ENCODE data around the gene AOPEP. TPM values are rescaled to one million over a fixed set of nuclear protein-coding genes. Genes with fewer than 3 reads are reported as not detected.

The AOPEP gene
- total and polyA plus RNA-seq, 2 donors (not counting 3 experiments of a cell fraction or from before 2014, with no cell fraction given), result 20.2 to 41.6 TPM

- no peak overlapping the region for H3K27ac ChIP-seq (ENCODE audit: insufficient read depth, low read depth, low read length)
- no peak for FAIRE-seq
Measured at GRCh38 chr9:94907264-94907936, 180.9 kb downstream of the AOPEP start.

More at GRCh38 chr9:94907264-94907936, 180.9 kb downstream of the AOPEP start:
- TF ChIP-seq, protein P1, sequence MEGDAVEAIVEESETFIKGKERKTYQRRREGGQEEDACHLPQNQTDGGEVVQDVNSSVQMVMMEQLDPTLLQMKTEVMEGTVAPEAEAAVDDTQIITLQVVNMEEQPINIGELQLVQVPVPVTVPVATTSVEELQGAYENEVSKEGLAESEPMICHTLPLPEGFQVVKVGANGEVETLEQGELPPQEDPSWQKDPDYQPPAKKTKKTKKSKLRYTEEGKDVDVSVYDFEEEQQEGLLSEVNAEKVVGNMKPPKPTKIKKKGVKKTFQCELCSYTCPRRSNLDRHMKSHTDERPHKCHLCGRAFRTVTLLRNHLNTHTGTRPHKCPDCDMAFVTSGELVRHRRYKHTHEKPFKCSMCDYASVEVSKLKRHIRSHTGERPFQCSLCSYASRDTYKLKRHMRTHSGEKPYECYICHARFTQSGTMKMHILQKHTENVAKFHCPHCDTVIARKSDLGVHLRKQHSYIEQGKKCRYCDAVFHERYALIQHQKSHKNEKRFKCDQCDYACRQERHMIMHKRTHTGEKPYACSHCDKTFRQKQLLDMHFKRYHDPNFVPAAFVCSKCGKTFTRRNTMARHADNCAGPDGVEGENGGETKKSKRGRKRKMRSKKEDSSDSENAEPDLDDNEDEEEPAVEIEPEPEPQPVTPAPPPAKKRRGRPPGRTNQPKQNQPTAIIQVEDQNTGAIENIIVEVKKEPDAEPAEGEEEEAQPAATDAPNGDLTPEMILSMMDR (IDR thresholded peaks at IDR 0.05; ENCODE audit: extremely low read depth in 1 of 2, insufficient read depth in 1 of 2, low read depth in 1 of 2, low read length in 2 of 2), result no peak
- TF ChIP-seq POLR2A (IDR thresholded peaks at IDR 0.05; ENCODE audit: low read depth, low read length) (no peak), FOS (IDR thresholded peaks at IDR 0.05; ENCODE audit: borderline replicate concordance, insufficient read depth, low read length) (no peak), GATA2 (IDR thresholded peaks at IDR 0.05; ENCODE audit: insufficient read depth, insufficient read length, low read depth, low read length) (no peak), JUN (IDR thresholded peaks at IDR 0.05; ENCODE audit: borderline replicate concordance, insufficient read depth, insufficient read length, low read depth) (no peak), POLR2AphosphoS5 (IDR thresholded peaks at IDR 0.05; ENCODE audit: insufficient read depth, low read depth, low read length) (no peak), MYC (IDR thresholded peaks at IDR 0.05; ENCODE audit: low read depth, low read length) (no peak)
- peaks cover 15% of the 10 kb centered on the region for H3K4me1 ChIP-seq (ENCODE audit: control insufficient read depth, extremely low read depth, insufficient read depth, low read length)
- no peaks in the 10 kb centered on the region for H3K27me3 ChIP-seq (ENCODE audit: control insufficient read depth in 2 of 2, insufficient read depth in 2 of 2, low read length in 2 of 2)
- dilution Hi-C loops (cut with MboI; ENCODE audit: extremely low pct_ligation_motif_present, low sequenced_read_pairs) (no loop called here), intact Hi-C loops (cut with micrococcal nuclease) (no loop called here)
- no peaks in the 10 kb centered on the region for H3K36me3 ChIP-seq (ENCODE audit: control insufficient read depth in 2 of 2, extremely low read depth in 1 of 2, insufficient read depth in 2 of 2, low read length in 2 of 2)
- H3K9me3 ChIP-seq (replicated peaks; ENCODE audit: control insufficient read depth, insufficient read depth, low read length), result no peaks in the 10 kb centered on the region
- BruUV-seq (replicated peaks), result no TSS peak
- no peaks in the 10 kb centered on the region for H3K79me2 ChIP-seq (ENCODE audit: control insufficient read depth, insufficient read depth, low read length)
- H3K9ac ChIP-seq (replicated peaks; ENCODE audit: extremely low read depth, insufficient read depth, low read length), result no peak overlapping the region
- POLR2A ChIA-PET, result no interaction called here
- H2AFZ ChIP-seq (ENCODE audit: low read depth, low read length), result no peak overlapping the region
- no peak overlapping the region for H3K4me2 ChIP-seq (ENCODE audit: insufficient read depth, low read length)
- CTCF ChIA-PET, result interaction anchor here (0.6 to 1.5 kb wide), 5 partner anchors 22 to 220 kb away, joined by 3 to 6 read pairs (median 4); no protein-coding TSS in a partner anchor
- no peak overlapping the region for H3K4me3 ChIP-seq (replicated peaks in 1 of 3; ENCODE audit: insufficient read depth in 1 of 3, low read depth in 1 of 3, low read length in 3 of 3)
- DNase-seq (ENCODE audit: low read depth, low spot score), result peak; percentile 15
- no peaks in the 10 kb centered on the region for H3K9me1 ChIP-seq (replicated peaks; ENCODE audit: control insufficient read depth, extremely low read depth, insufficient read depth, low read length)
- H4K20me1 ChIP-seq (replicated peaks; ENCODE audit: control insufficient read depth, extremely low read depth, insufficient read depth, low read length), result no peaks in the 10 kb centered on the region

All from endothelial cell of umbilical vein (primary cell).